GM19463 (cell line): ENCODE data around the gene SLC7A14.

ENCODE experiments used
- ATAC-seq: cut with Tn5 transposase; IDR thresholded peaks from one replicate; pipeline ENCODE4 v1.9.1; 2021; ENCODE audit warnings: mild to moderate bottlenecking, moderate library complexity; ENCODE audit not compliant: unreplicated experiment

SLC7A14 gene

DNA sequence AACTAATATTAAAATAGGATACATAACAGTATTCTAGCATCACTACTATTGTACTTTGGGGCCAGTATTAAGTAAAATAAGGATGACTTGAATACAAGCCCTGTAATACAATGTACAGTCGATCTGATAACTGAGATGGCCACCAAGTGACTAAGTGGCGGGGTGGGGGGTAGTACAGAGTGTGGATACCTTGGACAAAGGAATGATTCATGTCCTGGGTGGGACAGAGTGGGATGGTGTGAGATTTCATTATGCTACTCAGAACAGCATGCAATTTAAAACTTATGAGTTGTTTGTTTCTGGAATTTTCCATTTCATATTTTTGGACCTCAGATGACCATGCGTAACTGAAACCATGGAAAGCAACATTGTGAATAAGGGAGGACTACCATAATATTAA is 46.0 kb downstream of the SLC7A14 start:
- no peak for ATAC-seq

DNA sequence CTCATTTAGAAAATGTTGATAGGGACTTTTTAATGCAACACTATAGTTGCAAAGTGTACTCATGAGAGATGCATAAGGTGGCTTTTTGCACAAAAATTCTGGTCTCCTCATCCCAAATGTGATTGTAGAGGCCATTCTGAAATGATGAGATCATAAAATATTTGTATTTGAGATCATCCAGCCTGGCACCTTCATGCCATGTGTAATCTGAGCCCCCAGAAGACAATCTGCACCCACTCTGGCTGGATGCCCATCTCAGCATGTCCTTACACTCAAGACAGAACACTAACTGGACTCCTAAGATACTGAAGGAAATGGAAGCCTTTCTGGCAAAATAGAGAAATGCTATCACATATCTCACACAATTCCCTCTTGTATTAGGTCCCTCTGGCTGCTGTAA is 49.2 kb downstream of the SLC7A14 start:
- no peak for ATAC-seq

- no peak for ATAC-seq
Measured at GRCh38 chr3:170534227-170534626, 51.6 kb downstream of the SLC7A14 start.

DNA sequence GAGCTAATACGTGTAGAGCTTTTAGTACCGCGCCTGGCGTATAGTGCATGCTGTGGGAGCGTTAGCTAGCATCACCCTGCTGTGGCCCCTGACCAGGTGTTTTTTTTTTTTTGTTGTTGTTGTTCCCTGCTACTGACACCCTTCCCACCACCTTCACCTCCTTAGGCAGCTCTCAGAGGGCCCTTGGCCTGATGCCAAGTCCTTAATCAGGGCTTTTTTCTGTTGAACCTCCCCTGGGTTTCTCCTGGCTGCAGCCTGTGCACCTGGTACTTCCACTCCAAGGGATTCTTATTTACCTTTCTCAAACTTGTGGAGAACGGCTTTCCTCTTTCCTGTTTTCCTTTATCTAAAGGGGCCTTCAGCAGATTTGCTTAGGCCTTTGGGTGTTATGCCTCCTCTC is 53.3 kb downstream of the SLC7A14 start:
- no peak for ATAC-seq

DNA sequence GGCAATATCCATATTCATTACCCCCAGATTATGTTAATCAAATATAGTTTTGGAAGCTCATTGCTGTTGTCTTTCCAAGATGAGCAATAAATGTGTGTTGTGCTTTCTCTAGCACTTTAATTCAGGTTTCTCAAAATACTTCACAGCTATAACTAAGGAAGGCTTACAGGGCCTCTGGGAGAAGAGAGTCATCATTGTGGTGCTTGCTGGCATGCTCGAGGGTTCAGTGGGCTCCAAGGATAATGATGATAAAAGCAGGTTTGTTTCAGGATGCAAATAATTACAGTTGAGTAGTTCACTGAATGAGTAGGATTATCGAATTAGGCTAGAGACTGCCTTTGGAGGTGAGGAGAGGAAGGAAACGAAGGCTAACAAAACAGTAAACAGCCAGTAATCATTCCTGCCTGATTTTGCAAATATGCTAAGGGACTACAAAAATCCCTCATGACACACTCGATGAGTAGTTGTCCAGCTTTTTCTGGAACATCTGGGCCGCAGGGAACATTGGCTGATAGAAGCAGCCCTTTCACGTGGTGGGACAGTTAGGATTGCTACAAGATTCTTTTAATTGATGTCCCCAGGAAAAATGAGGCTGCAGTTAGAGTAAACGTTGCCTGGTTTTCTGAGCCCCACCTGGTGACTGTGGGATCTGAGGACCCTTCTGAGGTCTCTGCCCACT is 54.1 kb downstream of the SLC7A14 start:
- ATAC-seq = no peak

DNA sequence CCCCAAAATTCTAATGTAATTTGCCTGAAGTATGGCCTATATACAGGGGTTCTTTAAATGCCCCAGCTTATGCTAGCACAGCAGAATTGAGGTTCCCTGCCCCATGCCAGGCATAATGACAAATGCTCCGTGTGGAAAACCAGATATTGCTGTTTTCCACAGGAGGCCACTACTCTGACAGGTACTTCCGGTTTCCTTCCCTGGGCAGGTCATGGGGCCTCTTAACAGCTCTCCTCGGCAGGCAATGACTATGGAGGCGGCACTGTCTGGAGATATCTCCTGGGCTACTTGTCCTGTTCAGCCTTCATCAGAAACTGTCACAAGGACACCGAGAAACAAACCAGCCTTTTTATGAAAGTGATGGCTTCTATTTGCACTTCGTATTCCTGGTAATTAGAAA is 54.8 kb downstream of the SLC7A14 start:
- ATAC-seq = no peak

DNA sequence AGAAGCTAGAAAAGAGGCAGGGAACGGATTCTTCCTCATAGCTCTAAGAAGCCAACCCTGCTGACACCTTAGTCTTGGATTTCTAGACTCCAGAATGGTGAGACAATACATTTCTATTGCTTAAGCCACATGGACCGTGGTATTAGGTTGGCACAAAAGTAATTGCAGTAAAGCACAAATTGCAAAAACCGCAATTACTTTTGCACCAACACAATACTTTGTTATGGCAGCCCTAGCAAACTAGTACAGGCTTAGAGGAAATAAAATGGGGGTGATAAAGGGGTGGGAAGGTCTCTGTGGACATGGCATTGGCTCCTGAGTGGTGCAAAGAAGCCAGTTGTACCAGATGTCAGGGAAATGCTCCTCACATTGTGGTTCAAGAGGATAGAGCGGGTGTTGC is 56.0 kb downstream of the SLC7A14 start:
- ATAC-seq = no peak

DNA sequence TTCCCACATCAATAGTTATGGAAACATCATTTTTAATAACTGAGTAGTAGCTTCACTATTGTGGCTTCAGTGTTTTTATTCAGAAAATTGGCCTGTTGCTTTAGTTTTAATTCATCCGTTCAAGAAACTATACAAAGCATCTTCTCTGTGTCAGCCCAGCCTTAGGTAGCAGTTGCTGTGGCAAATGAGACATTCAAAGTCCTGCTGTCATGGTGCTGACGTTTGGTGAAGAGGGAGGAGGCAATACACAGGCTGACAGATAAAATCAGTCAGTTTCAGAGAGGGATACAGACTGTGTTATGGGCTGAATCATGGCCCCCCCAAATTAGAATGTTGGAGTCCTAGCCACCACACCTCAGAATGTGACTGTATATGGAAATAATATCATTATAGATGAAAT is 56.5 kb downstream of the SLC7A14 start:
- no peak for ATAC-seq

- ATAC-seq = no peak
Measured at GRCh38 chr3:170528726-170529125, 57.1 kb downstream of the SLC7A14 start.

DNA sequence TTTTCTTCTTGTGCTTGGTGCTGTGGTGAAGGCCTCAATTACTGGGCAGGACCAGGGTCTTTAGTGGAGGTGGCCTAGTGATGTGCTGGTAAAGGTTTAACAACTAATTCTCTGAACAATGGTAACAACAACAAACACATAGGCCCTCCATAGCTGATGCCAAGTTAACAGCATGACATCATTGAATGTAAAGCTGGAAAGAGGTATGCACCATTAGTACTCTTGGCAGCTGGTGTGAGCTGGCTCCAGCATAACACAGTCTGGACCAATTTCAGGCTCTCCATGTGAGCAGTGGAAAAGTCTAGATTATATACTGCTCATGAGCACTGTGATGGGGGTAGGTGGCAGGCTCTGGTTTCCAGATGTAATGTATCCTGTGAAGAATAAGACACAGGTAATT is 61.8 kb downstream of the SLC7A14 start:
- ATAC-seq = no peak

- no peak for ATAC-seq
Measured at GRCh38 chr3:170523248-170523647, 62.6 kb downstream of the SLC7A14 start.

DNA sequence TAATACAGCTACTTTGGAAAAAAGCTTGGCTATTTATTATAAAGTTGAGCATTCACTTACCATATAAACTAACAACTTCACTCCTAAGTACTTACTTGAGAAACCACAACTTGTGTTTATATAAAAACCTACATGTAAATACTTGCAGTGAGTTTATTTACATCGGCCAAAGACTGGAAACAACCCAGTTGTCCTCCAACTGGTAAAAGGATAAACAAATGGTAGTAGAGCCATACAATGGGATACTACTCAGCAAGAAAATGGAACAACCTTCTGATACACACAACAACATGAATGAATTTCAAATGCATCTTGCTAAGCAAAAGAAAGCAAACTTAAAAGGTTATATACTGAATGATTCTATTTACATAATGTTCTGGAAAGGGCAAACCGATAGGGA is 63.7 kb downstream of the SLC7A14 start:
- ATAC-seq = no peak

DNA sequence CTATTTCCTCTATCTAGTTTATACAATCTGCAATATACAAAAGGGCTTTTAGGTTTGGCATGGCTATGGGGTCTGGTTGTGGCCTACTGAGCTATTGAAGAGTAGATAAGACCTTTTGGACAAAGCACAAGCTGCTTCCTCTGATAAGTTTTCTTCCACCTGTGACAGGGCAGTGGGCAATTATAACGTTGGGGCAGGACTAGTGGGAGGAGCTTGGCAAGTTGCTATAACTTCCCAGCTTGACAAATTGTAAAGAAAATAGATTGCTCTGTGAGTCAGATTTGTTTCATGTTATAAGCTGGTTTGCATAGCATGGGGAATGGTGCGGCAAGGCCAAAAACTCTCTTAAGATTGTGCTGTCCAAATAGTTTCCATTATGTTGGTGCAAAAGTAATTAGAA is 64.9 kb downstream of the SLC7A14 start:
- ATAC-seq = no peak

- ATAC-seq = no peak
Measured at GRCh38 chr3:170517242-170517945, 68.5 kb downstream of the SLC7A14 start.

GRCh38 chr3:170513642-170514041 is 72.2 kb downstream of the SLC7A14 start:
- ATAC-seq = no peak

GRCh38 chr3:170511371-170511770 is 74.5 kb downstream of the SLC7A14 start:
- no peak for ATAC-seq

- no peak for ATAC-seq
Measured at GRCh38 chr3:170508839-170509238, 77.0 kb downstream of the SLC7A14 start.

DNA sequence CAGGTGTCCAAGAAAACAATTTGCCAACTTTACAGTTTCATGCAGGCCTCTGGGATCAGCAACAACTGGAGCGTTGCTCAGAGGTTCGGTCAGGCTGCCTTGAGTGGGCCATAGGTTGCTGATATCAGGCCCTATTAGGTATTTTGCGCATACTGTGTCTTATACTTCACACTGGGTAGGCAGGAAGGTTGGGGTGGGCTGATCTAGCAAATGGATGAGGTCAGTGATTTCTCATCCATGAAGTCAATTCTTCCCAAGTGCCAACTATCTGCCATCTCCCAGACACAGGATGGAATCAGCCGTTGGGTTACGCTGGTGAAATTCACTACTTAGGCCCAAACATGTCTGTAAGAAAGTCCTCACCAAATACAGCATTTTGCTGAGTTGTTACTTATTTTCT is 77.6 kb downstream of the SLC7A14 start:
- ATAC-seq = no peak

- ATAC-seq = no peak
Measured at GRCh38 chr3:170507063-170507462, 78.8 kb downstream of the SLC7A14 start.

- ATAC-seq = no peak
Measured at GRCh38 chr3:170506556-170506955, 79.3 kb downstream of the SLC7A14 start.

DNA sequence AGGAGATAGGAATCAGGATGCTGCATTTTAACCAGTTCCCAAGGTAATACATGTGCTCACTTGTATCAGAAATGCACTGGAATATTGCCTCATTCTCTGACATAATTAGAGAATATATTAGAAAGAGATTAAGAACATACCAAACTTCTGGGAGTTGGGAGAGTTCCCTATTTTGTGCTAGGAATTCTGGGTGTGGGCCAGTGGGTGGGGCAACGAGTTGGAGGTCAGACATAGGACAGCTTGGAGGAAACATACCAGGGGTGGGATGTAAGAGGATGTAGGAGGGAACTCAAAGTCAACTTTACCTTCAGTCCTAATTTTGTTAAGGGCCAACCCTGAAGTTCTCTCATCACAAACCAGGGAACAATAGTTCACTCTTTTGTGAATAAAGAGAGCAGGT is 83.6 kb downstream of the SLC7A14 start:
- ATAC-seq = no peak

GRCh38 chr3:170500995-170501394 is 84.9 kb downstream of the SLC7A14 start:
- no peak for ATAC-seq

GRCh38 chr3:170500462-170500861 is 85.4 kb downstream of the SLC7A14 start:
- ATAC-seq = no peak
